Upper lobe of right lung (tissue), 1 donor: ENCODE results near the gene NUDT6. TPM values are rescaled to one million over a fixed set of nuclear protein-coding genes. Genes with fewer than 3 reads are reported as not detected.
A peak's percentile ranks its signal among the peaks of the same experiment; 100 is the strongest.

ENCODE experiments used
- ATAC-seq: fragments of 200-7000 bp; cut with Tn5 transposase; one replicate; pipeline ENCODE4 v1.9.1; 2020; ENCODE audit warnings: mild to moderate bottlenecking, moderate library complexity
- DNase-seq: peaks from one replicate; pipeline ENCODE4 v3.0.0-alpha.2; 2020
- H3K27ac ChIP-seq: fragments of 200-600 bp; one replicate; pipeline ENCODE4 v1.8.0; 2022
- H3K27me3 ChIP-seq: fragments of 200-600 bp; one replicate; pipeline ENCODE4 v1.8.0; 2022; ENCODE audit warnings: mild to moderate bottlenecking
- H3K36me3 ChIP-seq: fragments of 200-600 bp; one replicate; pipeline ENCODE4 v1.8.0; 2022
- H3K4me1 ChIP-seq: fragments of 200-600 bp; one replicate; pipeline ENCODE4 v1.8.0; 2022
- H3K4me3 ChIP-seq: fragments of 200-600 bp; one replicate; pipeline ENCODE4 v1.8.0; 2022; ENCODE audit warnings: mild to moderate bottlenecking
- H3K9me3 ChIP-seq: fragments of 200-600 bp; one replicate; pipeline ENCODE4 v1.8.0; 2022
- intact Hi-C: fragments of 100-400 bp; cut with DNase I; formaldehyde crosslinking; loops from one replicate; pipeline ENCODE4 v1.11.0; 2022
- total RNA-seq: library from RNA; stranded (reverse); fragmentation: NEBNext Ultra II Directional; extraction: Animal tissue kit (Norgen Biotek cat#: 25700); gene quantifications from one replicate; pipeline ENCODE4 v1.2.1, GENCODE V29; 2021
- TF ChIP-seq, protein P1 (sequence below): fragments of 200-600 bp; IDR thresholded peaks from one replicate; pipeline ENCODE4 v1.8.0; 2022; ENCODE audit warnings: antibody characterized with exemption
- donor health status: DM: no; HTN: yes; CAD: no; lungs with severe emphysema.

Gene NUDT6
- total RNA-seq, 1 donor from 2014 or later, result 3.8 TPM

DNA sequence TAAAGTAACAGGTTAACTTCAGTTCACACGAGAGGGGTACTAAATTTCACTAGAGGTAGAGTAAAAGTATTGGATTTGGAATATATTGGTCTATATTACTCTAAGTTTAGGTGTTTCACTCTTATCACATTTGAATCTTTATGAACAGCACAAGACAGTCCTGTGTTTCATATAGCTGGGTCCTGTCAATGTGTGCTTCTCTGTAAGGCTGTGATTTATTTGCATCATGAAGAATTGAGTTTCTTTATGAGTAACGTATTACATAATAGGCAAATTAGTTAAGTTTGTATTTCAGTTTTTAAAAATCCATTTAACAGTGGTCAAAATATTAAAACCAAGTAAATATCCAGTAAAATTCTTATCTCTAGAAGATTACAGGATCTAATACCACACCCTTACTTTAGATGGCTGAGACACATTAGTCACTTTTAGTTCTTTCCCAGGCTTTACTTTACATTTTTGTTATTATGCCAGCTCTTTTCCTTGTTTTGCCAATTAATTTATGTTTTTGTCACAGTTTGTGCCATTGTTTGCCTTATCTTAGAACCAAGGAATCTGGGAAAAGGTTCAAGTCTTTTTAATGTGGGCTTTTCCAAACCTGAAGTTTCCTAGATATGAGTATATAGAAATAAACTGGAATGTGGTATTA, 32.1 kb downstream of the NUDT6 start:
- ATAC-seq, result no peak
- H3K4me3 ChIP-seq, result no peak overlapping the region
- no peaks in the 10 kb centered on the region for H3K27me3 ChIP-seq
- no peak for DNase-seq
- no peaks in the 10 kb centered on the region for H3K4me1 ChIP-seq
- H3K9me3 ChIP-seq, result no peaks in the 10 kb centered on the region
- TF ChIP-seq, protein P1, sequence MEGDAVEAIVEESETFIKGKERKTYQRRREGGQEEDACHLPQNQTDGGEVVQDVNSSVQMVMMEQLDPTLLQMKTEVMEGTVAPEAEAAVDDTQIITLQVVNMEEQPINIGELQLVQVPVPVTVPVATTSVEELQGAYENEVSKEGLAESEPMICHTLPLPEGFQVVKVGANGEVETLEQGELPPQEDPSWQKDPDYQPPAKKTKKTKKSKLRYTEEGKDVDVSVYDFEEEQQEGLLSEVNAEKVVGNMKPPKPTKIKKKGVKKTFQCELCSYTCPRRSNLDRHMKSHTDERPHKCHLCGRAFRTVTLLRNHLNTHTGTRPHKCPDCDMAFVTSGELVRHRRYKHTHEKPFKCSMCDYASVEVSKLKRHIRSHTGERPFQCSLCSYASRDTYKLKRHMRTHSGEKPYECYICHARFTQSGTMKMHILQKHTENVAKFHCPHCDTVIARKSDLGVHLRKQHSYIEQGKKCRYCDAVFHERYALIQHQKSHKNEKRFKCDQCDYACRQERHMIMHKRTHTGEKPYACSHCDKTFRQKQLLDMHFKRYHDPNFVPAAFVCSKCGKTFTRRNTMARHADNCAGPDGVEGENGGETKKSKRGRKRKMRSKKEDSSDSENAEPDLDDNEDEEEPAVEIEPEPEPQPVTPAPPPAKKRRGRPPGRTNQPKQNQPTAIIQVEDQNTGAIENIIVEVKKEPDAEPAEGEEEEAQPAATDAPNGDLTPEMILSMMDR, result no peak
- H3K36me3 ChIP-seq, result peaks cover 14% of the 10 kb centered on the region
- intact Hi-C loops, result no loop called here
- peak overlapping the region; percentile 4 for H3K27ac ChIP-seq

DNA sequence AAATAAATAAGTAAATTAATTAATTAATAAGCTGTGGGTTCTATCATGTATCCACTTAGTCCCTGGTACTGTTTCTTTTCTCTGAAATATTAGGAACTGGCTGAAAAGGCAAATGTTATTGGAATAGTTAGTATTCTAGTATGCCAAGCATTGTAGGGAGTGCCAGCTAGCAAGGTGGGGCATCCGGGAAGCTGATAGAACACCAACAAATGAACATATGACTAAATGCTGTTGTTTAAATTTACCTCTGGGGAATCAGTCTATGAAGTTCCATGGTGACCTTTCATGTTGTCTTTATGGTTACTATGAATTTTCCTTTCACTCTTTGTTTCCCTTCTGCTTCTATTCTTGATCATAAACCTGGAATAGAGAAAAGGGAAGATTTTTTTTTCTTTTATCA, 32.7 kb downstream of the NUDT6 start:
- Histone ChIP-seq H3K27me3 (no peaks in the 10 kb centered on the region), H3K4me1 (no peaks in the 10 kb centered on the region), H3K36me3 (peaks cover 14% of the 10 kb centered on the region), H3K27ac (peak overlapping the region; percentile 4), H3K9me3 (no peaks in the 10 kb centered on the region), H3K4me3 (no peak overlapping the region)
- ATAC-seq (no peak), DNase-seq (no peak)
- intact Hi-C loops, result no loop called here
- TF ChIP-seq, protein P1, result no peak

DNA sequence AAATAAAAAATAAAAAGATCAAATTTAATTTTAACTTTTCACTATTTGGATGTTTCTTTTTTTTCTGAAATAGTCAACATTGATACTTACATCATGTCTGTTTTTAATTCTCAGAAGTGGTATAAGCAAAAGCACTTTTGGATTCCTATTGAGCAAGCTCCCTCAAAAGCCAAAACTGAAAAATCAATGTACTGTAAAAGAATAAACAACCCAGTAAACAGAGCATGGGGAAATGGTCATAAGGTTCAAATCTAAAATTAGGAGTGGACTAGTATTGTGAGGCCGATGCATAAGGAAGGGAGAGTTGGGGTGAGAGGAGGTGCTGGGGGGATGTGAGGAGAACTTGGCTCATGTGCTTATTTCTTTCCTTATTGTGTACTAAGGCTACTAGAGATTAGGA, 37.9 kb downstream of the NUDT6 start:
- no peaks in the 10 kb centered on the region for H3K4me1 ChIP-seq
- DNase-seq (no peak), ATAC-seq (no peak)
- H3K27me3 ChIP-seq, result no peaks in the 10 kb centered on the region
- H3K36me3 ChIP-seq, result no peaks in the 10 kb centered on the region
- no peak overlapping the region for H3K4me3 ChIP-seq
- TF ChIP-seq, protein P1, result no peak
- no peaks in the 10 kb centered on the region for H3K9me3 ChIP-seq
- intact Hi-C loops, result no loop called here
- H3K27ac ChIP-seq, result no peak overlapping the region

DNA sequence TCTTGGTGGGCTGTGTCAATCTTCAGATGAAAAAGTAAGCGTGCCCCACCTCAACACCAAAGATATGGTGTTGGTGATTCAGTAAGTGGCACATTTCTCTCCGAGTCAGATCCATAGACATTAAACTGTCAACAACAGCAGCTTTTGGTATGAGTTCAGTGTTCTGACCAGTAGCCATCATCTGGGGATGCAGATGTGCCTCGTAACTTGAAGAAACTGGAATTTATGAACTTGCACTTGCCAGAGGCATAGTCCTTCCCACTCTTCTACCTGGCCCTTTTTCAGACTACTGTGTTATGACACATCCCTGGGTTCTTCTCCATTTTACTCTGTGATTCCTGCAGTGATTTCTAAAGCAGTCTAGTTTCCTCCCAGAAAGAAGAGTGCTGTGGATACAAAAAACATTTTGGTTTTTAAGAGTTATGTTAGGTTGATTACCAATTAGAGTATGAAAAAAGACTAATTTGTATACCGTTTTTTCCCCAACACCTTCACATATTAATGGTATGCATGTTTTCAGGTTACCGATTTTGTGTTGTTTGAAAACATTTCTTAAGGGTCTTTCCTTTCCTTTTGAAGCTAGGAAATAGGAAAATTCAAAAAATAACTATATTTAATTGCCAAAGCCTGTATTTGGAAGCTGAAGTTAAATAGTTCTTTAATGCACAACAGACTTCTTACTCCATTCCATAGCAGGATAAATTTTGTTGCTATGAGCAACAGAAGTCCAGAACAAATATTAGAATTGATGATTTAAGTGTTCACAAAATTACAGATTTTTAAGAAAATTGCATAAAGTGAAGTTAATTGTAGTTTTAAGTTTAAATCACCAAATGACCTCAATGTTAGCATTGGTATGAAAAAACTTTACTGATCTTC, 39.3 kb downstream of the NUDT6 start:
- TF ChIP-seq, protein P1, result no peak

DNA sequence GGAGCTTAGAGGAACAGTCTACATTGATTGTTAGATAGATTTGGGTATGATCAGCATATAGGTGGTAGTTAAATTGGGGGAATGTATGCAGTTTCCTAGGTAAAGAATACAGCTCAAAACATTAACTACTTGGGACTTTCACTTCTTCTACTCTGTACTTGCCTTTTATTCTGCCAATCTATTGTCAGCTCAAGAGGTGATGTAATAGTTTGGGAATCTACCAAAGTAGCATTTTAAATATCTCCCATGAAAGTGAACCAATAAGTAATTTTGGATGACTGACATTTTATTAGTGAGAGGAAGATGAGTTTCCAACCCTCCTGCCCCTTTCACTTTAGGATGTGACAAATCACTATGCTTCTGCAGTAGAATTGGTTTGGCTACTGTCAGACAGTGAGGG, 43.4 kb downstream of the NUDT6 start:
- Histone ChIP-seq H3K4me3 (no peak overlapping the region), H3K27ac (no peak overlapping the region)
- TF ChIP-seq, protein P1, result no peak

More for the DNA sequence above, 39.3 kb downstream of the NUDT6 start:
- no peaks in the 10 kb centered on the region for H3K9me3 ChIP-seq
- no peaks in the 10 kb centered on the region for H3K27me3 ChIP-seq
- H3K4me1 ChIP-seq, result no peaks in the 10 kb centered on the region
- intact Hi-C loops, result no loop called here
- DNase-seq (no peak), ATAC-seq (no peak)
- no peak overlapping the region for H3K4me3 ChIP-seq
- H3K27ac ChIP-seq, result no peak overlapping the region
- H3K36me3 ChIP-seq, result no peaks in the 10 kb centered on the region

More for the DNA sequence above, 43.4 kb downstream of the NUDT6 start:
- DNase-seq, result no peak
- ATAC-seq, result no peak
- Histone ChIP-seq H3K36me3 (no peaks in the 10 kb centered on the region), H3K9me3 (no peaks in the 10 kb centered on the region), H3K27me3 (no peaks in the 10 kb centered on the region), H3K4me1 (no peaks in the 10 kb centered on the region)
- intact Hi-C loops, result no loop called here
